ENCODE data around the gene SLC44A2. TPM values are rescaled to one million over a fixed set of nuclear protein-coding genes. Genes with fewer than 3 reads are reported as not detected.

Gene SLC44A2
- polyA plus RNA-seq, 1 donor (not counting 4 experiments of a cell fraction or from before 2014, with no cell fraction given): 94.7 TPM

GRCh38 chr19:10681658-10682057 lies 56.3 kb downstream of the SLC44A2 start:
- H3K36me3 ChIP-seq (ENCODE audit: control insufficient read depth in 2 of 2, extremely low read depth in 1 of 2, insufficient read depth in 2 of 2, low read length in 2 of 2): peaks cover 62 to 79% of the 10 kb centered on the region in 2 experiments
- H4K20me1 ChIP-seq (ENCODE audit: control insufficient read depth, extremely low read depth, insufficient read depth, low read length): peaks cover 10% of the 10 kb centered on the region
- FAIRE-seq: no peak

DNA sequence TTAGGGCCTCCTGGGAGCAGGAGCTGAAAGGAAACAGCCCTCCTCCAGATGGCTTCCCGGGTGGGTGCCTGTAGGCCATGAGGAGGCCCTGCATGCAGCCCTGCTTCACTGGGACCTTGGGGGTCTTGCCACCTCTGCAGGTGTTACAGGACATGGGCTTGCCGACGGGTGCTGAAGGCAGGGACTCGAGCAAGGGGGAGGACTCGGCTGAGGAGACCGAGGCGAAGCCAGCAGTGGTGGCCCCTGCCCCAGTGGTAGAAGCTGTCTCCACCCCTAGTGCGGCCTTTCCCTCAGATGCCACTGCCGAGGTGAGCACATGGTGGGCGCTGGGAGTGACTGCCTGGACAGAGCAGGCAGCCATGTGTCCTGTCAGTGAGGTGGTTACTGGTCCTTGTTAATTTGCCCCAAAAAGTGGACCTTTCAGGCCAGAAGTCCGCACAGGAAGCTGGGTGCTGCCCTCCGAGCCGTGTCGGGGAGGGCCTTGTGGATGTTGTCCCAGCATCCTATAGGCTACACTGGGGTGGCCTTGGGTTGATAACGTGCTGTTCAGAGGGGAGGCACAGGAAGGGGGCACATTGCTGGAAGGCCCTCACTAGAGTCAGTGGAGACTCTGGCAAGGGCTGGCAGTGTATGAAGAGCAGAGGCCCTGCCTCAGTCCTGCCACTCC lies 57.2 kb downstream of the SLC44A2 start:
- peaks cover 50% of the 10 kb centered on the region for H3K79me2 ChIP-seq (ENCODE audit: control insufficient read depth, insufficient read depth, low read length)
- no peak overlapping the region for H3K9ac ChIP-seq (ENCODE audit: control insufficient read depth, extremely low read depth, insufficient read depth, low read length)

More at GRCh38 chr19:10681658-10682057, 56.3 kb downstream of the SLC44A2 start:
- dilution Hi-C loops (cut with MboI; ENCODE audit: extremely low pct_ligation_motif_present, low sequenced_read_pairs): no loop called here
- Histone ChIP-seq H3K4me2 (ENCODE audit: control insufficient read depth, extremely low read depth, insufficient read depth, low read depth, low read length) (no peak overlapping the region), H3K4me3 (ENCODE audit: control insufficient read depth in 2 of 3, extremely low read depth in 1 of 3, insufficient read depth in 2 of 3, low read depth in 1 of 3, low read length in 3 of 3) (no peak overlapping the region), H3K4me1 (ENCODE audit: control insufficient read depth, extremely low read depth, insufficient read depth, low read length) (peaks cover 3% of the 10 kb centered on the region), H3K9ac (ENCODE audit: control insufficient read depth, extremely low read depth, insufficient read depth, low read length) (no peak overlapping the region), H3K27me3 (ENCODE audit: control insufficient read depth, extremely low read depth, insufficient read depth, low read length) (no peaks in the 10 kb centered on the region), H3K9me1 (ENCODE audit: control insufficient read depth, extremely low read depth, insufficient read depth, low read length) (no peaks in the 10 kb centered on the region), H3K9me3 (ENCODE audit: control insufficient read depth, low read depth, low read length) (no peaks in the 10 kb centered on the region), H2AFZ (ENCODE audit: control insufficient read depth, low read length) (no peak overlapping the region), H3K79me2 (ENCODE audit: control insufficient read depth, insufficient read depth, low read length) (peaks cover 57% of the 10 kb centered on the region), H3K27ac (ENCODE audit: control insufficient read depth, insufficient read depth, low read length) (no peak overlapping the region)
- DNase-seq (ENCODE audit: low read depth, low spot score): no peak
- TF ChIP-seq, protein P1, sequence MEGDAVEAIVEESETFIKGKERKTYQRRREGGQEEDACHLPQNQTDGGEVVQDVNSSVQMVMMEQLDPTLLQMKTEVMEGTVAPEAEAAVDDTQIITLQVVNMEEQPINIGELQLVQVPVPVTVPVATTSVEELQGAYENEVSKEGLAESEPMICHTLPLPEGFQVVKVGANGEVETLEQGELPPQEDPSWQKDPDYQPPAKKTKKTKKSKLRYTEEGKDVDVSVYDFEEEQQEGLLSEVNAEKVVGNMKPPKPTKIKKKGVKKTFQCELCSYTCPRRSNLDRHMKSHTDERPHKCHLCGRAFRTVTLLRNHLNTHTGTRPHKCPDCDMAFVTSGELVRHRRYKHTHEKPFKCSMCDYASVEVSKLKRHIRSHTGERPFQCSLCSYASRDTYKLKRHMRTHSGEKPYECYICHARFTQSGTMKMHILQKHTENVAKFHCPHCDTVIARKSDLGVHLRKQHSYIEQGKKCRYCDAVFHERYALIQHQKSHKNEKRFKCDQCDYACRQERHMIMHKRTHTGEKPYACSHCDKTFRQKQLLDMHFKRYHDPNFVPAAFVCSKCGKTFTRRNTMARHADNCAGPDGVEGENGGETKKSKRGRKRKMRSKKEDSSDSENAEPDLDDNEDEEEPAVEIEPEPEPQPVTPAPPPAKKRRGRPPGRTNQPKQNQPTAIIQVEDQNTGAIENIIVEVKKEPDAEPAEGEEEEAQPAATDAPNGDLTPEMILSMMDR (optimal IDR thresholded peaks at IDR 0.05 in 1 of 3, IDR thresholded peaks at IDR 0.05 in 1 of 3, conservative IDR thresholded peaks at IDR 0.05 in 1 of 3; ENCODE audit: extremely low read depth in 1 of 3, insufficient read depth in 2 of 3, low read length in 3 of 3): no peak
- no peak for TF ChIP-seq EZH2 (IDR thresholded peaks at IDR 0.05; ENCODE audit: low read length)

More for the DNA sequence above, 57.2 kb downstream of the SLC44A2 start:
- Histone ChIP-seq H3K9me1 (ENCODE audit: control insufficient read depth, extremely low read depth, insufficient read depth, low read length) (no peaks in the 10 kb centered on the region), H3K4me2 (ENCODE audit: control insufficient read depth, extremely low read depth, insufficient read depth, low read depth, low read length) (no peak overlapping the region), H2AFZ (ENCODE audit: control insufficient read depth, low read length) (no peak overlapping the region), H3K27ac (ENCODE audit: control insufficient read depth, insufficient read depth, low read length) (no peak overlapping the region), H3K27me3 (ENCODE audit: control insufficient read depth, extremely low read depth, insufficient read depth, low read length) (no peaks in the 10 kb centered on the region), H3K4me1 (ENCODE audit: control insufficient read depth, extremely low read depth, insufficient read depth, low read length) (peaks cover 3% of the 10 kb centered on the region), H4K20me1 (ENCODE audit: control insufficient read depth, extremely low read depth, insufficient read depth, low read length) (peaks cover 10% of the 10 kb centered on the region), H3K36me3 (ENCODE audit: control insufficient read depth in 2 of 2, extremely low read depth in 1 of 2, insufficient read depth in 2 of 2, low read length in 2 of 2) (peaks cover 64 to 73% of the 10 kb centered on the region in 2 experiments), H3K9me3 (ENCODE audit: control insufficient read depth, low read depth, low read length) (no peaks in the 10 kb centered on the region), H3K4me3 (ENCODE audit: control insufficient read depth in 2 of 3, extremely low read depth in 1 of 3, insufficient read depth in 2 of 3, low read depth in 1 of 3, low read length in 3 of 3) (no peak overlapping the region)
- dilution Hi-C loops (cut with MboI; ENCODE audit: extremely low pct_ligation_motif_present, low sequenced_read_pairs): no loop called here
- FAIRE-seq: no peak
- no peak for DNase-seq (ENCODE audit: low read depth, low spot score)
- TF ChIP-seq EZH2 (IDR thresholded peaks at IDR 0.05; ENCODE audit: low read length): no peak
- TF ChIP-seq, protein P1 (optimal IDR thresholded peaks at IDR 0.05 in 1 of 3, IDR thresholded peaks at IDR 0.05 in 1 of 3, conservative IDR thresholded peaks at IDR 0.05 in 1 of 3; ENCODE audit: extremely low read depth in 1 of 3, insufficient read depth in 2 of 3, low read length in 3 of 3): no peak
